GM19372 (cell line): ENCODE data around the gene PIRT.

Experiments
- ATAC-seq: cut with Tn5 transposase; IDR thresholded peaks from one replicate; pipeline ENCODE4 v1.9.1; 2021; ENCODE audit warnings: mild to moderate bottlenecking, low read depth, moderate library complexity; ENCODE audit not compliant: unreplicated experiment

The PIRT gene

GRCh38 chr17:10792151-10792550 lies 45.7 kb downstream of the PIRT start:
- no peak for ATAC-seq

- ATAC-seq: no peak
Observed at GRCh38 chr17:10790491-10791401, 47.1 kb downstream of the PIRT start.

GRCh38 chr17:10789694-10790271 lies 48.1 kb downstream of the PIRT start:
- no peak for ATAC-seq

DNA sequence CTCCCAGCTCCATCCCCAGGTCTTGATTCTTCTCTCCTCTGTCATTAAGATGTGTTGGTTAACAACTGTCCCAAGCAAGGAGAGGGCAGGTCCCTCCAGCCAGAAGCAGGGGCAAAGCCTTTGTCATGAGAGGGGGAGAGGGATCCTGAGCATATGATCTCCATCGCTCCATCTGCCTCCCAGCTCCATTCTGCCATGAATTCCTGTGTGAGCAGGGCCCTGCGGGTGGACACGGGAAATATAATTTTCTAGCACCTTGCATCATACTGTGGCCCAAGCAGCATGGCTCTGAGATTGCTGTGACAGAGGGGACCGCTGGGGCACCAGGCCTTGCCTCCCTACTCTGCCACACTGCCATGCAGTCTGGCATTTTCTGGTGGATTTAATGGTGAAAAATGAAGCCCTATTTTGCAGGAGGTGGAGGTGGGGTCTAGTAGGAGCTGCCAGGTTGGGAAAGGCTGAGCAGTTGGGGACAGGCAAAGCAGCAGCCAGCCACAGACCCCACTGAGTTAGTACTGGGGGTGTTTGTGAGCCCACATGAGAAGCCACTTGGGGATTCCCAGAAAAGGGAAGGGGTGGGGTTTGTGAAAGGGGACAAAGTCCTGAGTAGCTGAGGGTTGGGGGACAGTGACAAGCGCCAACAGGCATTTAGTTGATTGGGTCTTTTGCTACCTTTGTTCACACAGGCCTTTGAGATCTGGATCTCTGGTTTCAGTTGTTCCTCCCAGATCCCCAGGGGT lies 50.4 kb downstream of the PIRT start:
- ATAC-seq: no peak

GRCh38 chr17:10785295-10785694 lies 52.6 kb downstream of the PIRT start:
- no peak for ATAC-seq

GRCh38 chr17:10779609-10780008 lies 58.3 kb downstream of the PIRT start:
- no peak for ATAC-seq

DNA sequence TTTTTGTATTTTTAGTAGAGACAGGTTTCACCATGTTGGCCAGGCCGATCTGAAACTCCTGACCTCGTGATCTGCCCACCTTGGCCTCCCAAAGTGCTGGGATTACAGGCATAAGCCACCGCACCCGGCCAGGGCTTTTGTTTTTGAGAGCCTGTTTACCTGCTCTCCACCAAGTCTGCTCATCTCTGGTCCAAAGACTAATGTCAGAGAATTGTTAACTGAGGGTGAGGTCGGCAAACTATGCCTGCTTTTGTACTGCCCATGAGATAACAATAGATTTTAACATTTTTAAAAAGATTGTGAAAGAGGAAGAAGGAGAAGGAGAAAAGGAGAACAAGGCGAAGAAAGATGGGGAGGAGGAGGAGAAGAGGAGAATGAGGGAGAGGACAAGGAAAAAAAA lies 60.0 kb downstream of the PIRT start:
- ATAC-seq: no peak

DNA sequence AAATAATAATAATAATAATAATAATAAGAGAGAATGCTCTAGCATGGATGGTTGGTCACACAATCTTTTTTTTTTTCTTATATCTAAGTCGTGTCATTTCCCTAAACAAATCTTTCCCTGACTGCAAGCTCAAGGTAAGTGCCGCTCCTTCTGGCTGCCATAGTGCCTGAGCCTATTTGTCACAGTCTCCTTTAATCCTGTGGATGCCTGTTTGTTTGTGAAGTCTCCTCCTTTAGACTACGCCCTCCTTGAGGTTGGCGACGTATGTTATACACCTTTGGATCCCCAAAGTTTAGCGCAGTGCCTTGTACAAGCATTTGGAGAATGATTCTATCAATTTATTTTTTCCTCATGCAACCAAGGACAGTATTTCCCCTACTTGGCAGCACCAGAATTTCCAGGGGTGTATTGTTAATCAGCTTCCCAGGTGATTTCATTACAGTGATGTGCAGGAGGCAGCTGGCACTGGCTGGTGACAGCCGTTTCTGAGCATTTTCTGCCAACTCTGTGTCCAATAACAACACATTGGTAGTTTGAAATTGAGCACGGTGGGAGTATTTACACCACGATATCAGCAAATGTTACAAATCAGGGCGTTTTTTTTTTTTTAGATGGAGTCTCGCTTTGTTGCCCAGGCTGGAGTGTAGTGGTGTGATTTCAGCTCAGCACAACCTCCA lies 60.6 kb downstream of the PIRT start:
- no peak for ATAC-seq

DNA sequence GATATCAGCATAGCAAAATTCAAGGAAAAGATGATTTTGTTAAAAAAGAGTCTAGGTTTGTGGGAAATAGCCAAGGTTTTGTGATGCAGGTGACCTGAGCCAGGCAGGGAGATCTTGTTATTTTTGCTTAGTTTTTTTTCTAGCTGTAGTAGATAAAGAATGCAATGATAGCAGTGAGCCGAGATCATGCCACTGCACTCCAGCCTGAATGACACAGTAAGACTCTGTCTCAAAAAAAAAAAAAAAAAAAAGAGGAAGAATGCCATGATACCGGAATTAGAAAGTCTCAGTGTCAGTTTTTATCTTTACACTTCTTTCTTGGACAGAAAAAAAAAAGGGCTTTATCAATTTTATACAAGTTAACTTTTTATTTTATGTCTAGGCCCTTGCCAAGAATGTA lies 61.5 kb downstream of the PIRT start:
- ATAC-seq: no peak

GRCh38 chr17:10775740-10776356 lies 62.0 kb downstream of the PIRT start:
- ATAC-seq: no peak

GRCh38 chr17:10775058-10775457 lies 62.8 kb downstream of the PIRT start:
- ATAC-seq: no peak

GRCh38 chr17:10773391-10773790 lies 64.5 kb downstream of the PIRT start:
- no peak for ATAC-seq
